Left cardiac atrium (tissue), 4 donors: ENCODE results near the gene PHF12. TPM values are rescaled to one million over a fixed set of nuclear protein-coding genes. Genes with fewer than 3 reads are reported as not detected.
A peak's percentile ranks its signal among the peaks of the same experiment; 100 is the strongest.

Experiments used
- ATAC-seq, 2 donors: fragments of 200-7000 bp; cut with Tn5 transposase; one replicate each; pipeline ENCODE4 v1.9.1; 2020; ENCODE audit warnings: mild to moderate bottlenecking in 2 of 2, moderate library complexity in 2 of 2
- DNase-seq: peaks from one replicate; pipeline ENCODE4 v3.0.0-alpha.2; 2020
- intact Hi-C, 2 donors: fragments of 100-400 bp; cut with DNase I; formaldehyde crosslinking; loops; one replicate each; pipeline versions ENCODE4 v1.14.1 to v1.15.1; 2022 to 2023
- microRNA-seq, 2 donors: library from miRNA; unstranded; fragments of <30 nt; microRNA quantifications; one replicate each; pipeline ENCODE4 v1.2.0, GENCODE V29; 2020
- total RNA-seq, 2 donors: library from RNA; stranded (reverse); fragmentation: NEBNext Ultra II Directional; extraction: Animal tissue kit (Norgen Biotek cat#: 25700); gene quantifications; one replicate each; pipeline ENCODE4 v1.2.1, GENCODE V29; 2021
- donor health status: DM: no; HTN: yes; CAD: no.
- donor health status: DM: no; HTN: yes; CAD: no; lungs with severe emphysema.
- donor health status: DM: yes; HTN: yes; CAD: no.
- donor health status: Dilated cardiomyopathy.

The PHF12 gene
- total RNA-seq, 2 donors from 2014 or later, result 18.8 to 23.4 TPM

DNA sequence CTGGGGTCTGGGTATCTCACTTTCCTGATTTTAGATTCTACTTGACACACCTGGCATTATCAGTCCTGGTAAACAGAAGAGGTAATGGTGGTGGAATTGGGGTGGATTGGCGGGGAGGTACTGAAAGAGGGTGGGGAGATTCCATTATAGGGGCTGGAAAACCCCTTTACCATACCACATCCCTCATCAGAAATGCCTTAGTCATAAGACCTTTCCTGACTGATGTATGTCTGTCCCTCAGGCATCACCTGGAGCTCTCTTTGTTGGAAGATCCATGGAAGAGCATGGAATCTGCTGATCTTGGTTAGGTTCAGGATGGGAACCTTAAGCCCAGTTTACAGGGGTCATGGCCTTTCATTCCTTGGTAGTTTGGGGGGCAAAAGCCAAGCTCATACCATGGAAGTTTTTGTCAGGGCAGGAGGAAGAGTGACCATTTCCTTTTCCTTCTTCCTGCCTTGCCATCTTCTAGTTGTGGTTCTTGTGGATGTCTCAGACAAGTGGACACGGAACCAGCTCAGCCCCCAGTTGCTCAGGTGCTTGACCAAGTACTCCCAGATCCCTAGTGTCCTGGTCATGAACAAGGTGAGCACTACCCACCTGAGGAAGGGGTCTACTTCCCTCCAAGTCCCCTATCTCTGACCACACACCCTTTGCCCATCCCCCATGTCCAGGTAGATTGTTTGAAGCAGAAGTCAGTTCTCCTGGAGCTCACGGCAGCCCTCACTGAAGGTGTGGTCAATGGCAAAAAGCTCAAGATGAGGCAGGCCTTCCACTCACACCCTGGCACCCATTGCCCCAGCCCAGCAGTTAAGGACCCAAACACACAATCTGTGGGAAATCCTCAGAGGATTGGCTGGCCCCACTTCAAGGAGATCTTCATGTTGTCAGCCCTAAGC, 93.2 kb downstream of the PHF12 start:
- intact Hi-C loops, result no loop called here
- DNase-seq (peak; percentile 1), ATAC-seq (no peak)

DNA sequence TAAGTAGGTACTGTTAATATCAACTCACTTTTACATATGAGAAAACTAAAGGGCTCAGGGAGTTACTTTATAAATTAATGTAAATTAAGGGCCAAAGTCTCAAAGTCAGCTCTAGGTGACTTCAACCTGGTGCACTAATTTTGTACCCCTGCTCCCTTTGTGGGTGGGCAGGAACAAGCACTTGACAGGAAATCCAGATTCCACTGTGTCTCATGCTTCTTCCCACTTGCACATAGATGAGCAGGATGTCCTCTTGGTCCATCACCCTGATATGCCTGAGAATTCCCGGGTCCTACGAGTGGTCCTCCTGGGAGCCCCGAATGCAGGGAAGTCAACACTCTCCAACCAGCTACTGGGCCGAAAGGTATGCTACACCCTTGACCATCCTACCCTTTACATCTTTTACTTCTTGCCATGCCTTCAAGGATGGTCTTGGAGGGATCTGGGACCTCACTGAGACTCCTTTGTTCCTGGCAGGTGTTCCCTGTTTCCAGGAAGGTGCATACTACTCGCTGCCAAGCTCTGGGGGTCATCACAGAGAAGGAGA, 95.2 kb downstream of the PHF12 start:
- intact Hi-C loops, result no loop called here
- DNase-seq, result peak; percentile 3
- ATAC-seq, result no peak

DNA sequence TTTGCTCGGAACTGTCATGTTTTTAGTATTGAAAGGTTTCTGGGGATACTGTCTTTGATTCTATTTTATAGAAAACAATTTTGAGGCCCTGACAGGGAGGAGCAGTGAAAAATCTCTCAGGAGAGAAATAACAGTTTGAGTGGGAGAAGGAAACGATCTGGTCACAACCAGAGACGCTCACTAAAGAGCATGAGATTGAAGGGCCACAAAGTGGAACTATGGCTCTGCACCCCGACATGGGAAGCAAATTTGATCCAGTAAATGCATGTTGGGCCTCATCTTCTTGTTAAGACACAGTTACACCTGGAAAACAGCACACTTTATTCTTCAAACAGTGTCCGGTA, 96.0 kb downstream of the PHF12 start:
- DNase-seq, result no peak
- intact Hi-C loops, result no loop called here
- ATAC-seq, result no peak

Small RNAs within 50 kb of the gene (microRNA-seq; reads per million reads assigned to microRNA genes)
- 0 reads per million in 2 donors for gene MIR451B

Other genes starting within 250 kb of the PHF12 start
- gene PROCA1, start 239.6 kb downstream of the PHF12 start, total RNA-seq, result 1 to 10 TPM in 1 of 2 donors, under 1 TPM in 1; 0.97 to 1.6 TPM
- gene RAB34, start 233.7 kb downstream of the PHF12 start, total RNA-seq, result 10 to 100 TPM; 37.2 to 53.8 TPM
- gene RPL23A, start 231.5 kb downstream of the PHF12 start, total RNA-seq, result 100 to 1,000 TPM; 894 to 914 TPM
- 1 to 10 TPM; 3.5 to 3.7 TPM for gene TLCD1, start 225.3 kb downstream of the PHF12 start, total RNA-seq
- gene NEK8, start 222.7 kb downstream of the PHF12 start, total RNA-seq, result 1 to 10 TPM in 1 of 2 donors, under 1 TPM in 1; 0.85 to 1.3 TPM
- 1 to 10 TPM; 6.6 to 9.8 TPM for gene TRAF4, start 207.5 kb downstream of the PHF12 start, total RNA-seq
- gene FAM222B, start 108.7 kb downstream of the PHF12 start, total RNA-seq, result 10 to 100 TPM; 15.7 to 18.8 TPM
- gene ERAL1, start 96.5 kb downstream of the PHF12 start, total RNA-seq, result 10 to 100 TPM; 29.0 to 30.2 TPM
- gene FLOT2, start 53.8 kb downstream of the PHF12 start, total RNA-seq, result 100 to 1,000 TPM in 1 of 2 donors, 10 to 100 TPM in 1; 89.9 to 107 TPM
- 1 to 10 TPM; 2.8 to 3.7 TPM for gene DHRS13, start 48.4 kb downstream of the PHF12 start, total RNA-seq
- gene SEZ6, start 54.5 kb upstream of the PHF12 start, total RNA-seq, result under 1 TPM; 0.12 to 0.31 TPM
- gene PIPOX, start 91.6 kb upstream of the PHF12 start, total RNA-seq, result under 1 TPM; 0.55 to 0.91 TPM
- gene MYO18A, start 228.9 kb upstream of the PHF12 start, total RNA-seq, result 100 to 1,000 TPM; 179 to 190 TPM